Chondrocyte (in vitro differentiated cells): ENCODE measurements around the gene XIAP. TPM values are rescaled to one million over a fixed set of nuclear protein-coding genes. Genes with fewer than 3 reads are reported as not detected.
"Not testable (repeated sequence)": the region's sequence is repeated elsewhere in the genome, so short reads cannot be mapped to it uniquely, and the experiment has no call there.

Source experiments
- DNase-seq: peaks from one replicate; pipeline ENCODE4 v3.0.0; 2021; ENCODE audit warnings: mixed read lengths, low spot score
- H3K27ac Mint-ChIP-seq: one replicate; pipeline ENCODE4 v1.8.0; 2021; ENCODE audit warnings: mild to moderate bottlenecking, moderate library complexity, mixed read lengths; ENCODE audit not compliant: unreplicated experiment
- H3K27me3 Mint-ChIP-seq: 2 replicates; pipeline ENCODE4 v1.8.0; 2021; ENCODE audit warnings: low read depth, mixed read lengths
- H3K36me3 Mint-ChIP-seq: 2 replicates; pipeline ENCODE4 v1.8.0; 2021; ENCODE audit warnings: low read depth, mixed read lengths
- H3K4me1 Mint-ChIP-seq: 2 replicates; pipeline ENCODE4 v1.8.0; 2021; ENCODE audit warnings: low read depth, mild to moderate bottlenecking, mixed read lengths
- H3K4me3 Mint-ChIP-seq: one replicate; pipeline ENCODE4 v1.8.0; 2021; ENCODE audit warnings: mild to moderate bottlenecking, moderate library complexity, mixed read lengths; ENCODE audit not compliant: unreplicated experiment
- H3K9me3 Mint-ChIP-seq: 2 replicates; pipeline ENCODE4 v1.8.0; 2021; ENCODE audit warnings: low read depth, mixed read lengths
- long read RNA-seq: library from polyadenylated mRNA; stranded (forward); transcript quantifications from one replicate; pipeline ENCODE4 v2.0.0, GENCODE V29; 2021
- total RNA-seq: library from RNA; stranded (reverse); gene quantifications from 3 replicates; pipeline ENCODE4 v1.2.1, GENCODE V29; 2021
- TF ChIP-seq, protein P1 (sequence below): fragments of 200-600 bp; sonication (generic); IDR thresholded peaks from 2 replicates; pipeline ENCODE4 v1.5.0; 2021; ENCODE audit warnings: antibody characterized with exemption, mild to moderate bottlenecking, moderate library complexity

XIAP gene
- 40.1 to 47.8 TPM (median 44.7 TPM) in 3 replicates for total RNA-seq
- long read RNA-seq, full-length matches to known transcripts, result 4 of 6 reads
- long read RNA-seq, partial matches to known transcripts, result 1 of 6 reads
- long read RNA-seq, other reads (novel, unspliced or antisense), result 1 of 6 reads

DNA sequence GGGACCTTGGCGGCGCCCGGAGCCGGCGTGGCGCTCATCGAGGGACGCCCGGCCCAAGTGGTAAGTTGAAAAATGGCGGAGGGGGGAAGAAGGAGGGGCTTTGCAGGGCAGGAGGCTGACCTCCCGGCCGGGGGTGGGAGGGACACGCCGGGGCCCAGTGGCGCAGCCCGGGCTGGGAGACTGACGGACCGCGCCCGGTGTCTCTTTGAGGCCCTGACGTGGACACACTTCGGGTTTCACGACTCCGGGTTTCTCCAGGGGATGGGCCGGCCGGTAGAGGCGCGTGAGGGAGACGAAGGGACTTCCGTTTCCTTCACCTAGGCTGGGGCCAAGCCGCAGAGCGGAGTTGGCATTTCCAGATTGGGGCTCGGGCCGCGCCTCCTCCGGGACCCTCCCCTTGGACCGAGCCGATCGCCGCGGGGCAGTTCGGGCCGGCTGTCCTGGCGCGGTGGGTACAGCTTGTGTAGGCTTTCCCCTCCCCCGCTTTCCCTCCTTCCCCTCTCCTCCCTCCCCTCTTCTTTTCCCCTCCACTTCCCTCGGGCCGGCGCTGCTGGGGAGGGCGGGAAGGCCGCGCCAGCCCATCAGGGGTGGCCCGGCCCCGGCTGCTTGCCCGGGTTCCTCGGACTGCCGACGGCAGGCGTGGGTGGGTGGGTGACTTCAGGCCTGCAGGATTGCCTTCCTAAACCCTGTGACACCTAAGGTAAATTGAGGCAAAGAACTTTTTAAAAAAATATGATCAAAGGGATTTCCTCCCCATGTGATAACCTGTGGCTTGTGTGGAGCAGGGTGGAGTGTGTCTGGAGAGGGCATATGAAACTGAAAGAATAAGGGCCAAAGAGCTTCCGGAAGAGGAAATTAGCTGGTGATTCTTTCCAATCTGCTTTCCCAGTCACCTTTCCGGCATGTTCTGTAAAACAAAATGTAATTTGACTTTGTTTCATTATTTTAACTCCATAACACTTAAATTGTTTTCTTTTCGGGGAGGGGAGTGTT is at the start of gene XIAP:
TSS of gene XIAP (plus strand) at position 208 of the 993 bp plus-strand sequence. CDS start 25,610 bp downstream, outside the sequence.
- peak; percentile 95 for DNase-seq
- Mint-ChIP-seq H3K27me3 (no peaks in the 10 kb centered on the region), H3K4me3 (peak within 1 kb of the TSS; percentile 80), H3K4me1 (peaks cover 16% of the 10 kb centered on the region), H3K36me3 (no peaks in the 10 kb centered on the region), H3K9me3 (peaks cover 17% of the 10 kb centered on the region), H3K27ac (peak within 1 kb of the TSS; percentile 98)
- TF ChIP-seq, protein P1, sequence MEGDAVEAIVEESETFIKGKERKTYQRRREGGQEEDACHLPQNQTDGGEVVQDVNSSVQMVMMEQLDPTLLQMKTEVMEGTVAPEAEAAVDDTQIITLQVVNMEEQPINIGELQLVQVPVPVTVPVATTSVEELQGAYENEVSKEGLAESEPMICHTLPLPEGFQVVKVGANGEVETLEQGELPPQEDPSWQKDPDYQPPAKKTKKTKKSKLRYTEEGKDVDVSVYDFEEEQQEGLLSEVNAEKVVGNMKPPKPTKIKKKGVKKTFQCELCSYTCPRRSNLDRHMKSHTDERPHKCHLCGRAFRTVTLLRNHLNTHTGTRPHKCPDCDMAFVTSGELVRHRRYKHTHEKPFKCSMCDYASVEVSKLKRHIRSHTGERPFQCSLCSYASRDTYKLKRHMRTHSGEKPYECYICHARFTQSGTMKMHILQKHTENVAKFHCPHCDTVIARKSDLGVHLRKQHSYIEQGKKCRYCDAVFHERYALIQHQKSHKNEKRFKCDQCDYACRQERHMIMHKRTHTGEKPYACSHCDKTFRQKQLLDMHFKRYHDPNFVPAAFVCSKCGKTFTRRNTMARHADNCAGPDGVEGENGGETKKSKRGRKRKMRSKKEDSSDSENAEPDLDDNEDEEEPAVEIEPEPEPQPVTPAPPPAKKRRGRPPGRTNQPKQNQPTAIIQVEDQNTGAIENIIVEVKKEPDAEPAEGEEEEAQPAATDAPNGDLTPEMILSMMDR, result peak; percentile 14

DNA sequence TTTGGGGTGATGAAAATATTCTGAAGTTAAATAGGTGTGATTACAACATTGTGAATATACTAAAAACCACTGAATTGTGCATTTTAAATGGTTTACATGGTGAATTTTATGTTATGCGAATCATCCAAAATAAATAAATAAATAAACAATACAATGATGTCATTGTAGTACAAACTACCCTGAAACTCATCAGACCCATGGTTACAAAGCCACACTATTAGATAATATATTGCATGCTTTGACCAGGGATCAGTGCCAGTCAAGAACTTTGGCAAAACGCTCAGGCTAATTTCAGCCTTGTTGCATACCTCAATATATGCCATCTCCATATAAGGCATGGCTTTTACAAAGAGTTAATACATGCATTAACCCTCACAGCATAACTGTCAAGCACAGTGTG is 45.5 kb upstream of the XIAP start:
- H3K4me1 Mint-ChIP-seq, result no peaks in the 10 kb centered on the region
- no peak for DNase-seq
- no peaks in the 10 kb centered on the region for H3K27me3 Mint-ChIP-seq
- no peak overlapping the region for H3K27ac Mint-ChIP-seq
- TF ChIP-seq, protein P1, result no peak
- no peaks in the 10 kb centered on the region for H3K36me3 Mint-ChIP-seq
- no peaks in the 10 kb centered on the region for H3K9me3 Mint-ChIP-seq
- H3K4me3 Mint-ChIP-seq, result no peak overlapping the region

- not testable (repeated sequence) for H3K4me1 Mint-ChIP-seq, H3K27ac Mint-ChIP-seq, H3K4me3 Mint-ChIP-seq, H3K36me3 Mint-ChIP-seq, H3K9me3 Mint-ChIP-seq, H3K27me3 Mint-ChIP-seq, DNase-seq
These were observed 44.9 kb upstream of the XIAP start for GRCh38 chrX:123814934-123815394.

- Mint-ChIP-seq H3K9me3 (no peaks in the 10 kb centered on the region), H3K4me1 (no peaks in the 10 kb centered on the region), H3K27ac (no peak overlapping the region), H3K36me3 (no peaks in the 10 kb centered on the region), H3K27me3 (no peaks in the 10 kb centered on the region), H3K4me3 (no peak overlapping the region)
- TF ChIP-seq, protein P1, result no peak
- DNase-seq, result no peak
These were observed 42.5 kb upstream of the XIAP start for GRCh38 chrX:123817288-123817894.

GRCh38 chrX:123818243-123818642 is 41.6 kb upstream of the XIAP start:
- Mint-ChIP-seq H3K4me1 (no peaks in the 10 kb centered on the region), H3K4me3 (no peak overlapping the region), H3K27ac (no peak overlapping the region), H3K9me3 (no peaks in the 10 kb centered on the region), H3K27me3 (no peaks in the 10 kb centered on the region), H3K36me3 (no peaks in the 10 kb centered on the region)
- TF ChIP-seq, protein P1, result no peak
- no peak for DNase-seq
